ENCODE data around the gene ZSCAN10. TPM values are rescaled to one million over a fixed set of nuclear protein-coding genes. Genes with fewer than 3 reads are reported as not detected.
"Not testable (repeated sequence)": the region's sequence is repeated elsewhere in the genome, so short reads cannot be mapped to it uniquely, and the experiment has no call there.

The ZSCAN10 gene
- total and polyA plus RNA-seq, 9 donors = 0.12 to 0.44 (median 0.15) TPM; not detected in 2

DNA sequence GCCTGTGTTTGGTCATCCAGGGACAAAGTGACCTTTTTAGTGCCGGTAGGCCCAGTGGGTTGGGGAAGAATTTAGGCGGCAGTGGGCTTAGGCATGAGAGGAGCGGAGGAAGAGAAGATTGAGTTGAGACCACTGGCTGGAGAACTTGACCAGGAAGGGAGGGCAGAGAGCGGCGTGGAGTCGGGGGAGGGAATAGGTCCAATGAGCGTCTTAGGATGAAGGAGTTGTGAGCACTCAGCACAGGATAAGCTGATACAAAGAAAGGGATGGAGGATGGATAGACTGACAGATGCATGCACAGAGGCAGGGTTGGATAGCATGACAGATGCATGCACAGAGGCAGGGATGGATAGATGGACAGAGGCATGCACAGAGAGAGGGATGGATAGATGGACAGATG, 25.6 kb downstream of the ZSCAN10 start:
- WGBS (ENCODE audit: insufficient coverage) = 84% methylated on average over 7 of the region's 7 CpGs
- no peaks in the 10 kb centered on the region for H3K36me3 ChIP-seq (ENCODE audit: control insufficient read depth, insufficient read depth, low read length)
- no peak overlapping the region for H3K27ac ChIP-seq (ENCODE audit: low read length)

GRCh38 chr16:3072576-3073263, 26.4 kb downstream of the ZSCAN10 start:
- H3K36me3 ChIP-seq (ENCODE audit: control insufficient read depth, insufficient read depth, low read length); H3K4me1 ChIP-seq (ENCODE audit: control insufficient read depth, insufficient read depth, low read length); DNase-seq; H3K27ac ChIP-seq (ENCODE audit: low read length); H3K9me3 ChIP-seq (replicated peaks; ENCODE audit: control insufficient read depth, low read depth, low read length); H3K4me3 ChIP-seq (ENCODE audit: low read length); H3K27me3 ChIP-seq (ENCODE audit: control insufficient read depth, insufficient read depth, low read length): not testable (repeated sequence)
- WGBS (ENCODE audit: insufficient coverage) = no CpG with 5 or more reads among the region's 18 CpGs

More for the DNA sequence above, 25.6 kb downstream of the ZSCAN10 start:
- no peak for DNase-seq
- Histone ChIP-seq H3K4me1 (ENCODE audit: control insufficient read depth, insufficient read depth, low read length) (peaks cover 7% of the 10 kb centered on the region), H3K4me3 (ENCODE audit: low read length) (no peak overlapping the region), H3K9me3 (replicated peaks; ENCODE audit: control insufficient read depth, low read depth, low read length) (no peaks in the 10 kb centered on the region), H3K27me3 (ENCODE audit: control insufficient read depth, insufficient read depth, low read length) (no peaks in the 10 kb centered on the region)

DNA sequence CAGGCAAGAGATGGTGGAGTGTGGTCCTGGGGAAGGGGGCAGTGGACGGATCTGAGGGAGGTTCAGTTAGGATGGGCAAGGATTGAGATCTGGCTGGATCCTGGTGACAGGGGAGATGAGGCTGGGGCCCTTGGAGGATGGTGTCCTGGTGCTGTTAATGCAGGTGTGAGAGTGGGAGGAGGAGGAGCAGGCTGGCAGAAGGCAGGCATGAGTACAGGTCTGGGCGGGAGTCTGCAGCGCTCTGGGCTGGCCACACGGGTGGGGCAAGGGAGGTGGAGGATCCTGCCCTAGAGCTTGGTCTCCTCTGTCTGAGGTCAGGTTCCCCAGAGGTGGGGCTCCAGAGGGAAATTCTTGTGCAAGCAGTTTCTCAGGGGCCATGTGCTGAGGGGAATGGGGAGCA, 26.9 kb downstream of the ZSCAN10 start:
- not testable (repeated sequence) for H3K9me3 ChIP-seq (replicated peaks; ENCODE audit: control insufficient read depth, low read depth, low read length); H3K27ac ChIP-seq (ENCODE audit: low read length); DNase-seq; H3K4me3 ChIP-seq (ENCODE audit: low read length); H3K36me3 ChIP-seq (ENCODE audit: control insufficient read depth, insufficient read depth, low read length); H3K27me3 ChIP-seq (ENCODE audit: control insufficient read depth, insufficient read depth, low read length)
- peaks cover 11% of the 10 kb centered on the region for H3K4me1 ChIP-seq (ENCODE audit: control insufficient read depth, insufficient read depth, low read length)
- no CpG with 5 or more reads among the region's 4 CpGs for WGBS (ENCODE audit: insufficient coverage)

DNA sequence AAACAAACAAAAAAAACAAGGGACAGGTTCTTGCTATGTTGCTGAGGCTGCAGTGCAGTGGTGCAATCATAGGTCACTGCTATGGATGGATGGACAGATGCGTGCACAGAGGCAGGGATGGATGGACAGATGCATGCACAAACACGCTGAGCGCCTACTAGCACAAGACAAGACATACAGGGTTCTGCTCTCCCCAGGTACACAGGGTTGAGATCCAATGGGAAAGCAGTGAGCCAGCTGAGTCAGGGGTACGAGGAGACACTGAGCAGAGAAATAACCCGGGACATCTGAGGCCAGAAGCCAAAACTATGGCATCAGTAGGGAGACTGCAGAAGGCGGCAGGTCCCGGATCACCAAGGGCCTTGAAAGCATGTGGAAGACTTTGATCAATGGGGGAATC, 27.4 kb downstream of the ZSCAN10 start:
- DNase-seq = no peak
- no peaks in the 10 kb centered on the region for H3K9me3 ChIP-seq (replicated peaks; ENCODE audit: control insufficient read depth, low read depth, low read length)
- H3K27me3 ChIP-seq (ENCODE audit: control insufficient read depth, insufficient read depth, low read length) = no peaks in the 10 kb centered on the region
- H3K36me3 ChIP-seq (ENCODE audit: control insufficient read depth, insufficient read depth, low read length) = no peaks in the 10 kb centered on the region
- H3K27ac ChIP-seq (ENCODE audit: low read length) = no peak overlapping the region
- H3K4me3 ChIP-seq (ENCODE audit: low read length) = no peak overlapping the region
- WGBS (ENCODE audit: insufficient coverage) = 87% methylated on average over 7 of the region's 7 CpGs
- peaks cover 11% of the 10 kb centered on the region for H3K4me1 ChIP-seq (ENCODE audit: control insufficient read depth, insufficient read depth, low read length)

DNA sequence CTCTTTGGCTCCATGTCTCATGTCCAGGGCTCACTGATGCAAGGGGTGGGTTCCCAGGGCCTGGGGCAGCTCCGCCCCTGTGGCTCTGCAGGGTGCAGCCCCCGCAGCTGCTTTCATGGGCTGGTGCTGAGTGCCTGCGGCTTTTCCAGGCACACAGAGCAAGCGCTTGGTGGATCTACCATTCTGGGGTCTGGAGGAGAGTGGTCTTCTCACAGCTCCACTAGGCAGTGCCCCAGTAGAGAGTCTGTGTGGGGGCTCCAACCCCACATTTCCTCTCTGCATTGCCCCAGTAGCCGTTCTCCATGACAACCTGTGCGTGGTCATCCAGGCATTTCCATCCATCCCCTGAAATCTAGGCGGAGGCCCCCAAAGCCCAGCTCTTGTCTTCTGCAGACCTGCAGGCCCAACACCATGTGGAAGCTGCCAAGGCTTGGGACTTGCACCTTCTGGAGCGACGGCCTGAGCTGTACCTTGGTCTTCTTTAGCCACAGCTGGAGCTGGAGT, 28.4 kb downstream of the ZSCAN10 start:
- 84% methylated on average over 7 of the region's 9 CpGs for WGBS (ENCODE audit: insufficient coverage)
- H3K4me1 ChIP-seq (ENCODE audit: control insufficient read depth, insufficient read depth, low read length) = peaks cover 21% of the 10 kb centered on the region
- H3K4me3 ChIP-seq (ENCODE audit: low read length) = no peak overlapping the region
- DNase-seq = no peak
- H3K27ac ChIP-seq (ENCODE audit: low read length) = no peak overlapping the region
- H3K9me3 ChIP-seq (replicated peaks; ENCODE audit: control insufficient read depth, low read depth, low read length) = no peaks in the 10 kb centered on the region
- H3K27me3 ChIP-seq (ENCODE audit: control insufficient read depth, insufficient read depth, low read length) = no peaks in the 10 kb centered on the region
- no peaks in the 10 kb centered on the region for H3K36me3 ChIP-seq (ENCODE audit: control insufficient read depth, insufficient read depth, low read length)

GRCh38 chr16:3069146-3069545, 29.9 kb downstream of the ZSCAN10 start:
- not testable (repeated sequence) for H3K9me3 ChIP-seq (replicated peaks; ENCODE audit: control insufficient read depth, low read depth, low read length); H3K27ac ChIP-seq (ENCODE audit: low read length); H3K36me3 ChIP-seq (ENCODE audit: control insufficient read depth, insufficient read depth, low read length); H3K27me3 ChIP-seq (ENCODE audit: control insufficient read depth, insufficient read depth, low read length); H3K4me3 ChIP-seq (ENCODE audit: low read length); DNase-seq
- peaks cover 27% of the 10 kb centered on the region for H3K4me1 ChIP-seq (ENCODE audit: control insufficient read depth, insufficient read depth, low read length)
- 77% methylated on average over 10 of the region's 11 CpGs for WGBS (ENCODE audit: insufficient coverage)

DNA sequence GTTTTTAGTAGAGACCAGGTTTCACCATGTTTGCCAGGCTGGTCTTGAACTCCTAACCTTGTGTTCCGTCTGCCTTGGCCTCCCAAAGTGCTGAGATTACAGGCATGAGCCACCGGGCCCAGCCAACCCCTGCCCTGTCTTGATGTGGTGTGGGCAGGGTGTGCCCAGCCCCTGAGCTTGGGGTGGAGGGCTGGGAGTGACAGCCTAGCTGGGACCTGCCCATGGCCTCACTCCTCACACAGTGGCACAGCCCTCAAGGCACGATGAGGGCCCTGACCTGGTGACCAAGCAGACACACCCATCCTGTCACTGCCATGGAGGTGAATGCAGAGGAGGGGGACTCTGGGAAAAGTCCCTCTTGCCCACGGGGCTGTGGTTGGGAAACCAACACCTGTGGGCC, 30.6 kb downstream of the ZSCAN10 start:
- WGBS (ENCODE audit: insufficient coverage) = no CpG with 5 or more reads among the region's 4 CpGs
- H3K4me1 ChIP-seq (ENCODE audit: control insufficient read depth, insufficient read depth, low read length) = peaks cover 27% of the 10 kb centered on the region
- no peak overlapping the region for H3K4me3 ChIP-seq (ENCODE audit: low read length)
- H3K27me3 ChIP-seq (ENCODE audit: control insufficient read depth, insufficient read depth, low read length) = no peaks in the 10 kb centered on the region
- no peaks in the 10 kb centered on the region for H3K9me3 ChIP-seq (replicated peaks; ENCODE audit: control insufficient read depth, low read depth, low read length)
- no peaks in the 10 kb centered on the region for H3K36me3 ChIP-seq (ENCODE audit: control insufficient read depth, insufficient read depth, low read length)
- no peak overlapping the region for H3K27ac ChIP-seq (ENCODE audit: low read length)
- DNase-seq = no peak

DNA sequence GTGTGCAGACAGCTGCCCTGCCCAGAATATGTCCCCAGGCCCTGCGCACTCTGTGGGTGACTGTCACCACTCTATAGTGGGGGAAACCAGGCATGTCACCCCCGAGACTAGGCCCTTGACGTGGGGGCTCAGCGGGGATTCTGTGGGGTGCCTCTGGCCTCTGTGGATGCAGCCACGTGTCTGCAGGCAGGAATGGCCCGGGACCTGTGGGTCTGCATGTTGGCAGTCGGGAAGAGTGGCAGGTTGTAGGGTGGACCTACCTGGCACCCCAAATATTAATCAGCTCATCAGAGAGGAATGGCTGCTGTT, 32.7 kb downstream of the ZSCAN10 start:
- Histone ChIP-seq H3K9me3 (replicated peaks; ENCODE audit: control insufficient read depth, low read depth, low read length) (no peaks in the 10 kb centered on the region), H3K36me3 (ENCODE audit: control insufficient read depth, insufficient read depth, low read length) (no peaks in the 10 kb centered on the region), H3K27me3 (ENCODE audit: control insufficient read depth, insufficient read depth, low read length) (no peaks in the 10 kb centered on the region), H3K4me3 (ENCODE audit: low read length) (peak overlapping the region; percentile 28), H3K27ac (ENCODE audit: low read length) (no peak overlapping the region), H3K4me1 (ENCODE audit: control insufficient read depth, insufficient read depth, low read length) (peaks cover 27% of the 10 kb centered on the region)
- DNase-seq = no peak
- WGBS (ENCODE audit: insufficient coverage) = 79% methylated on average over 6 of the region's 7 CpGs

DNA sequence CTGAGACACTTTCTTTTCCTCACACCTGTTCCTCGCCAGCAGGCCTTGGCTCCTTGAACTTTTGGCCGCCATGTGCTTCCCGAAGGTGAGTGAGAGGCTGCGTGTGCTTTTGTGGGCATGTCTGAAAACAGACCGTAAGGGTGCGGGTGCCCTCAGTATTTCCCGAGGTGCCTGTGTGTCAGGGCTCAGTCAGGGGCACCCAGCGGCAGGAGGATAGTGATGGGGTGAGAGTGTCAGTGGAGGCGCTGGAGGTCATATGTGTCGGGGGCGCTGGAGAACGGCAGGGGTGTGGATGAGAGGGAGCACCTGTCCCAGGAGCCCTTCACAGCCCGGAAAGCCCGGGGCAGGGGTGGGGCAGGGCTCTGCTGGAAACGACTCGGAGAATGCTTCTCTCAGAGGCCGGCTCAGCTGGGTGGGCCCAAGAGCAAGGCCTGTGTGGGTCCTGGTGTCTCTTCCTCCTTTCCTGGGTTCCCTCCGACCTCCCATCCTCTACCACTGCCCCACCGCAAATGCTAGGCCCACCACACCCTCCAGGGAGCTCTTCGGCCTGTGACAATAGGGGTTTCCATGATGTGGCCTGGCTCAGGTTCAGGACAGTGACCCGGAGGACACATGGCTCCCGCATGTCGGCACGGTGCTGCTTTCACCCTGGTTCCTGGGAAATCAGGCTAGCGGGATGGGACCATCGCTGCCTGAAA, 33.2 kb downstream of the ZSCAN10 start:
- Histone ChIP-seq H3K4me1 (ENCODE audit: control insufficient read depth, insufficient read depth, low read length) (peaks cover 29% of the 10 kb centered on the region), H3K4me3 (ENCODE audit: low read length) (peak overlapping the region; percentile 28), H3K36me3 (ENCODE audit: control insufficient read depth, insufficient read depth, low read length) (no peaks in the 10 kb centered on the region), H3K27ac (ENCODE audit: low read length) (peak overlapping the region; percentile 78), H3K27me3 (ENCODE audit: control insufficient read depth, insufficient read depth, low read length) (no peaks in the 10 kb centered on the region), H3K9me3 (replicated peaks; ENCODE audit: control insufficient read depth, low read depth, low read length) (no peaks in the 10 kb centered on the region)
- DNase-seq = no peak
- WGBS (ENCODE audit: insufficient coverage) = 67% methylated on average over 18 of the region's 26 CpGs

- DNase-seq = peak; percentile 96
- 28% methylated on average over 7 of the region's 13 CpGs for WGBS (ENCODE audit: insufficient coverage)
- Histone ChIP-seq H3K27ac (ENCODE audit: low read length) (peak within 1 kb of the TSS; percentile 79), H3K4me1 (ENCODE audit: control insufficient read depth, insufficient read depth, low read length) (peaks cover 35% of the 10 kb centered on the region), H3K9me3 (replicated peaks; ENCODE audit: control insufficient read depth, low read depth, low read length) (no peaks in the 10 kb centered on the region), H3K27me3 (ENCODE audit: control insufficient read depth, insufficient read depth, low read length) (no peaks in the 10 kb centered on the region), H3K36me3 (ENCODE audit: control insufficient read depth, insufficient read depth, low read length) (no peaks in the 10 kb centered on the region), H3K4me3 (ENCODE audit: low read length) (peak within 1 kb of the TSS; percentile 28)
Observed at GRCh38 chr16:3065069-3065741, 33.9 kb downstream of the ZSCAN10 start, which contains the start of gene IL32. Gene IL32 (plus strand): TSS chr16:3065640. CDS start chr16:3065812, 172 bp downstream.
